Fibroblast of skin of back (primary cell): ENCODE data around the gene GNMT.
"Not testable (repeated sequence)": the region's sequence is repeated elsewhere in the genome, so short reads cannot be mapped to it uniquely, and the experiment has no call there.

Source experiments
- DNase-seq: peaks from one replicate; pipeline ENCODE4 v3.0.0-alpha.2; 2013

Gene GNMT

DNA sequence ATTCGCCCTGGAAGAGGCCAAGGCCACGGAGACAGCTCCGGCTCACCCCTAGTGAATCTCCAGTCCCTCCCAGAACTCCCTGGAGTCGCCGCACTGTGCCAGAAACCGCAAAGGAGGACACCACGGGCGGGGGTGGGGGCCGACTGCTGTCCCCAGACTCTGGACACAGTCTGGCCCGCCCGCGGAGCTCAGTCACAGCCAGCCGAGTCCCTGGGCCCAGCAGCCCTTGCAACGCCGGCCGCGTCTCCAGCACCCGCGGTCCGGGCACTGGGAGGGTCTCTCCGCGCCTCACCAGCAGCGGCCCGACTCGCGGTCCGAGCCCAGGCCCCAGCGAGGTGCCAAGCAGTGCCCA, 17.9 kb downstream of the GNMT start:
- peak; percentile 51 for DNase-seq

DNA sequence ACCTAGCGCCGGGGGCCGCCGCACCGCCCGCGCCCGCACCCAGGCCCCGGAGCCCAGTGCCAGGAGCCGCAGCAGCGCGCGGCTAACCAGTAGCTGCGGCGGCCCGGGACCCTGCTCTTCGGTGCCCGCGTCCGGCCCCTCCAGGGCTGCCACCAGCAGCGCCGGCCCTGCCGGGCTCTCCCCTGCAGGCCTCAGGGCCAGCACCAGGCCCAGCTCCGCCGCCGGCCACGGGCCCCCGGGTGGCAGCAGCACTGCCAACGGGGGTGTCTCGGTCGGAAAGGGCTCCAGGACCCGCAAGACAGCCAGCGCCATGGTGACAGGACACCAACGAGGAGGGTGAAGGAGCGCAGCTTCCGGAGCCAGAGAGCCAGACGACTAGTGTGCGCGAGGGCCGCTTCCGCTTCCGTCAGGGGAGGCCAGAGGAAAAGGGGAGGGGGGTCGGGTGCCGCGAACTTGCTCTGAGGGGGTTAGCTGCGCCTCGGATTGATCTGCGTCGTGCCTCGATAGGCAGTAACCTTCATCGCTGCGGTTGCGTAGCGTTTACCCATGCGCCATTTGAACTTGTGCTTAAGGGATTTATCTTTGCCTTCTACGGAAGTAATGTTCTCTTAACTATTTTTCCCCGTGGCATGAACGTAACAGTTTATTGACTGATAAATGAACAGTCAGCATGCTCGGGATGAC, 18.4 kb downstream of the GNMT start, which contains the start of gene PEX6:
PEX6 (minus strand) TSS at position 343 of the 684 bp plus-strand sequence; CDS start at position 312, 31 bp downstream.
- DNase-seq: peak; percentile 90

DNA sequence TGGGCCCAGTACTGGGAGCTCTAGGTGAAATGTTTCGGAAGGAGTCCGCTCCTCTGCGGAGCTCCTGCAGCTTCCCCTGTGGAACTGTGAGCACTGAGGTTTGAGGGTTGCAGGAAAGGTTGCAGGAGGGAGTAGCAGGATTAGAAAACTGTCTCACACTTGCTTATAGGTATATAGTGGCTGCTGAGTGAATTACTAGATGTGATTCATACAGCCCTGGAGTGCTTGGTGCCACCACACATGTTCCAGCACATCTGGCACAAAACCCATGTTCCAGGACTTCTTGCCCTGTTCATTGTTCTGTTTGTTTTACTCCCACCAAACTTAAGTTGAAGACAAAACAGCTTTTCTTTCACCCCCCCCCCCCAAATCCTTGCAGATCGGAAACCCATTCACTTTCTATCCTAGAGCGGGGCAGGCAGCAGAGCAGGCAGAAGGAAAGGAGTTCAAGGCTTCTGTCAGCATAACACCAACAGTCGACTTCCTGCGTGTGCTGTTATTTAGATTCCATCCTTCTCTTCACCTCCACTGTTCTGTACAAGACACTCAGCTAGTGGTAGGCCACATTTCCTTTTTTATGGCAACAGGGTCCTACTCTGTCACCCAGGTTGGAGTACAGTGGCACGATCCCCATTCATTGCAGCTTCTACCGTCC, 19.1 kb downstream of the GNMT start:
- DNase-seq: peak; percentile 23

DNA sequence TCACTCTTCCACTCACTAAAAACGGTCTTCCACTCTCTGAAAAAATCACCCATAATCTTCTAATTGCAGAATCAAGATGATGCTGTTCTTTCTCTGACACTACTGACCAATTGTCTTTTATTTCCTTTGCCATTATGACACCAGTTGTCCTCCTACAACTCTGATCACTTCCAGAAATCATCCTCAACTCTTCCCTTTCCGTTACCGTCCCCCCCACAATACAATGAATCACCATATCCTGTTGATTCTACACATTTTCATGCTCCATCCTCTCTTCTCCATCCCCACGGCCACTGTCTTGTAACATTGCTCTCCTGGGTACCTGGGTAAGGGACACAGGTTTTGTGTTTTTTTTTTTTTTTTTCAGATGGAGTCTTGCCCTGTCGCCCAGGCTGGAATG, 21.3 kb downstream of the GNMT start:
- no peak for DNase-seq

DNA sequence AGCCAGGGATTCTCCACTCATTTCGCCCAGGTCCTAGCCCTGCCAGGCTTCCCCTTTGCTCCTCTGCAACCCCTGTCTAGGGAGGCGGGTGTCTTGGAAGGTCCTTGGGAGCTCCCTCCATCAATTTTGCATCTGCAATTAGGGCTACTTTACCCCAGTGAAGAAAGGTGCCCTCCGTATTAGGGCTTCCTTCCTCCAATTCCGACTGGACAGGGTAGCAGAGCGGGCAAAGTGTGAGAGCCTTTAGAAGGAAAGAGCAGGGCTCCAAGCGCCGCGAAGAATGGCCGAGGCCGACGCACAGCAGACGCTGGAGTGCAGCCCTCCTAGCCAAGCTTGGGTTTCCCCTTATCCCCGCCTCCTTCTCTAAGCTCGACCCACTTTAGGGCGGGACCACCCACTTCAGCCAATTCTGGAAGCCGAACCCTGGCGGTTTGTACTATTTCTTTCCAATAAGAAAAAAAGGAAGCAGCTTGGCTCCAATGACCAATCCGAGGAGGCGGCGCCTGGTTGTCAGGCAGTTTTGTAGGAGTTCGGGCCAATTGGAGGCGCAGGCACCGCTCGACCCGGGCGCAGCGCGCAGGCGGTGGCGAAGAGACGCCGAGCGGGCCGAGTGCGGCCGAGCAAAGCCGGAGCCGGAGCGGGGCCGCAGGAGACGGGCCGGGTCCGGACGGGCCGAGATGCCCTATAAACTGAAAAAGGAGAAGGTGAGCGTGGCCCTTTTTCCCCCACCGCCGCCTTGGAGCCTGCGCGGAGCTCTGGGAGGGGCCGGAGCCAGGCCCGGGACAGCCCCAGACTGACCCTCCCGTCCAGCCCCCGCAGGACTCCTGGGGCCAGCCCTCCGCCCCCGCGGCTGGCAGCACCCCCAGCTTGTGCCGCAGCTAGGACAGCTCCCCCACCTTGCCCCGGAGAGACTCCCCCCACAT, 23.7 kb downstream of the GNMT start, which contains the start of gene PPP2R5D:
PPP2R5D (plus strand) TSS at position 570 of the 923 bp plus-strand sequence; CDS start at position 678, 108 bp downstream.
- peak; percentile 99 for DNase-seq

DNA sequence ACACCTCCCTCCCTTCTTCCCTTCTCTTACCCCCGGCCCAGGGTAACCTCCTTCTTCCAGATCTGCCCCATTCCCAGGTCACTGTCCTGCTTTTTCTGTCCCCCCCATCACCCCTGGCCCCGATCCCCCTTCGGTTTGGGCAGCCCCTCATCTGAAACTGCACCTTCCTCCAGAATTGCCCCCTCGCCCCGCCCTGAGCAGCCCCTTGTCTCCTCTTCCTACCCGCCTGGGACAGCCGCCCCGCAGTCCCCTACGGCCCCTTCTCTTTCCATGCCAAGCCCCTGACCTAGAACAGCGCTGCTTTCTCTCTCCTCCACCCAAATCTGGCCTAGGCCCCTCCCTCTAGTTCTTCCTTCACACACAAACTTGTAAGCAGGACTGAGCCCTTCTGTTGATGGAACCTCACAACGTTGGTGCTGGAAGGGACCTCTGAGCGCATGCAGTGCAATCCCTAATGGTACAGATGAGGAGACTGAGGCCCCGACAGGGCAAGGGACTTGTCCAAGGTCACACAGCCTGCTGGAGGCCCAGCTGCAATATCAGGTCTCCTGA, 24.4 kb downstream of the GNMT start:
- no peak for DNase-seq

DNA sequence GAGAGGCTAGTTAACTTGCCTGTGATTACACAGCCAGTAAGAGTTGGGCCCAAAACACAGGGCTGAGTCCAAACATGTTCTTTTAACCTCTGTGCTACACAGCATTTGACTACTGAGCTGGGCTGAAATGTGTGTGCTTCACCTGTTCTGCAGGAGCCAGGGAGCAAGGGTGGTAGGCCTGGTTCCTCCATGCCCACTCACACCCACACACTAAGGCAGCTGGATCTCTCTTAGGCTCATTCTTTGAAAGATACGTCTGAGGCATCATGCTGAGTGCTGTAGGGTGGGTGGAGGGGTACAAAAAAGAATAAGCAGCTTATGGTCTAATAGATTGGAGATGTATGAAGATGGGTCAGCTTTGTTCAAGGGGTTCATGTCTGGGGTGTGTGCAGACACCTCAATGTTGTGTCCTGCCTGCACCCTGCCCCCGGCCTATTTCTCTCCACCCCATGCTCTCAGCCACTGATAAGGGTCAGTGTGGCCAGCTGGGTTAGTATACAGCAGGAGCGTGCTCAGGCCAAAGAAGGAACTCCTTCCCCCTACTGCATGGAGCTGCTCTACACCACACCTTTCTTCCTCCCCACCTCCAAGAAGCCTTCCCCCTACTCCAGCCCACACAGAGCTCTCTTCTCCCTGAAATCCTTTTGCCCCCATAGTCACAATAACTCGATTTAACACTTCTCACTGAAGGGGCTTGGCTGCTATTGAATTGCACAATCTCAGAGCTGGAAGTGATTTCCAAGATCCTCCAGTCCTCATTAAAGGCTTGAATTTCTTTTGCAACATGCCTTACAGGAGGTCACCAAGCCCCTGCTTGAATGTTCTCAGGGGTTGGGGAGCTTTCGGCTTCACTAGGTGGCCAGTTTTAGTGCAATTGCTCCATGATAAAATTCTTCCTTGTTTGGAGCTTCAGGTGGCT, 27.2 kb downstream of the GNMT start:
- DNase-seq: no peak

DNA sequence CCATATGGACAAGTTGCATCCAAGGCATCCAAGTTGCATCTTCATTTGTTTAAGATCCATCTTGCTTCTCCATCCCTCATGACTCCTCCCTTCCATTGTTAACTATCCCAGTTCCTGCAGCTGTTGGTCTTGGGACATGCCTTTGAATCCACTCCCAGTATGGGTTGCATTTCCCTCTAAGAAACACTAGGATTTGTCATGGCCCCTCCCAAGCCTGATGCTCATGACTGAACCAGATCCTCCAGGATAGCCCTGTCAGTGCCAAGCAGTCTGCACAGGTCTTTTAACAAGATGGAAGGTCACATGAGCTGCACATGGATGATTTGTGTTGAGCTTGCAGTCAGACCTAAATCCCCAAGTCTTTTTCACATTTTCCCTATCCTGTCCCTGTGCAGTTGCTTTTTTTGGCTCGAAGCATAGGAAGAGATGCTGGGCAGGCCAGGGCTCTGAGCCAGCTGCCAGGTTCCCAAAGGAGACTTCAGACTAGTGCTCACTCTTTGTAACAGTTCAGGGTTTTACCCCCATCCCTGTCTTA, 28.0 kb downstream of the GNMT start:
- DNase-seq: no peak

DNA sequence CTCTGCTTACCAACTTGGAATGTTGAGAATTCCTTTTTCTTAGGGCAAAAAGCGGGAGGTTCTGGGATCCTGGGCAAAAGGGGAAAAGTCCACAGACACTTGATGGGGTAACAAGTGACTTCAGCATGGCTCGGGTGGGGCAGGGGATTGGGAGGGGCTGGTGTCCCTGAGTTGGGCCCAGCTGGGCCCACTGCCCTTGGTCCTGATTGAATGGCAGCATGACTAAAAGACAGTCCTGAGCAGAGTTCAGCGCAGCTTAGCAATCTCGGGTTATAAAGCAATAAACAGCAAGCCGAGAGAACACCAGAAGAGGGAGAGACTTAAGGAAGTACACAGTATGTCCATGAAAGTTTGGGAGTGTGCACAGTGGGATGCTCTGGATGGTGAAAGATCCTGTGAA, 29.4 kb downstream of the GNMT start:
- no peak for DNase-seq

DNA sequence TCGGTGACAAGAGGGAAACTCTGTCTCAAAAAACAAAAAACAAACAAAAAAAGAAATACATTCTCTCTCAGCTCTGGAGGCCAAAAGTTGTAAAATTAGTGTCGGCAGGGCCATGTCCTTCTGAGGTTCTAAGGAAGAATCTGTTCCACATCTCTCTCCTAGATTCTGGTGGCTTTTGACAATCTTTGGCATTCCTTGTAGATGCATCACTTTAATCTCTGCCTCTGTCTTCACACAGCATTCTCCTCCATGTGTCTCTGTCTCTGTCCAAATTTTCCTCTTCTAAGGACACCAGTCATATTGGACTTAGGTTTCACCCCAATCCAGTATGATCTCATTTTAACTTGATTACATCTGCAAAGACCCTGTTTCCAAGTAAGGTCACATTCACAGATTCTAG, 32.9 kb downstream of the GNMT start:
- DNase-seq: peak; percentile 17

DNA sequence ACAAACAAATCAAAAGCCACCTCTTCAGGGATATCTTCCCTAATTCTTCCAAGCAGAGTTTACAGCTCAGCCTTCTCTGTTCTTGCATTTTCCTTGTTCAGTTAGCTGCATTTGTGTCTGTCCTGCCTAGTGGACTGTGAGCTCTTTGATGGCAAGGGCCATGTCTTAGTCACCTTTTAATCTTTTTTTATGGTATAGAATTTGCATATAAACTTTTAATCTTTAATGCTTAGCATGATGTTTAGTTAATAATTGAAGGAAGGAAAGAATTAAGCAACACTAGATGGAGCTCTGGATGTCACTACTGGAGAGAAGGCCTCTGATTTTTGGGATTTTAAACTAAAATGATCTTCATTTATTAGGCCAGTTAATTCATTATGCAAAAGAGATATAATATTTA, 36.0 kb downstream of the GNMT start:
- no peak for DNase-seq

DNA sequence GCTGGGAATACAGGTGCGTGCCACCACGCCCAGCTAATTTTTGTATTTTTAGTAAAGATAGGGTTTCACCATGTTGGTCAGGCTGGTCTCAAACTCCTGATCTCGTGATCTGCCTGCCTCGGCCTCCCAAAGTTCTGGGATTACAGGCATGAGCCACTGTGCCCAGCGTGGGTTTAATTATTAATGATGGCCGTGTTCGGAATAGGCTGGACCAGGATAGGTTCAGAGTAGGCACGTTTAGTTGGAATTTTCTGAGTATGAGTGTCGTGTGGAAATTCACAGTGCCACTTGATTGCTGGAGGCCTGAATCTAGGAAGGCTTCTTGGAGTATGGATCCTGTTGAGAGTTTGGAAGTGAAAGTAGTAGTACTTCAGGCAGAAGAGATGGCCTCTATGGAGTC, 37.7 kb downstream of the GNMT start:
- not testable (repeated sequence) for DNase-seq

DNA sequence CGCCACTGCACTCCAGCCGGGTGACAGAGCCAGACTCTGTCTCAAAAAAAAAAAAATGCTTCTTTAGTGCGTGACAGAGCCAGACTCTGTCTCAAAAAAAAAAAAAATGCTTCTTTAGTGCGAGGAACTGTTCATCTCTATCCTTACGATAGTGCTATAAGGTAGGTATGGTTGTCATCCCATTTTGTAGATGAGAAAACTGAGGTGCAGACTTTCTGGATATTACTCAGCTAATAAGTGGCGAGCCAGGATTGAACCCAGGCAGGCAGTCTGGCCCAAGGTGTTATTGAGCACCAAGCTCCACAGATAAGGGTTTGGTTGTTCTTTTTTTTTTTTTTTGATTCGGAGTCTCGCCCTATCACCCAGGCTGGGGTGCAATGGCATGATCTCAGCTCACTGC, 41.3 kb downstream of the GNMT start:
- DNase-seq: no peak

DNA sequence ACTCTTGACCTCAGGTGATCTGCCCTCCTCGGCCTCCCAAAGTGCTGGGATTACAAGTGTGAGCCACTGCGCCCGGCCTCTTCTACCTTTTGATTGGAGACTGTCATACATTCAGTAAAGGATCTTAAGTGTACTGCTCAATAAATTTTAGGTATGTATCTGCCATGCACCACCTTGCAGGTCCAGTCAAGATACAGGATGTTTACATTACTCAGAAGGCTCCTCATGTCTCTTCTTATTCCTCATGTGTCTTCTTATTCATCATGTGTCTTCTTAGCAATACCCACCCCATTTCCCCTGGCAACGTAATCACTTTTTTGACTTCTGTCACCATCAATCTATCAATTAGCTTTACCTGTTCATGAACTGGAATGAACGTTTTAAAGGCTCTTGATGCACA, 45.3 kb downstream of the GNMT start:
- no peak for DNase-seq

DNA sequence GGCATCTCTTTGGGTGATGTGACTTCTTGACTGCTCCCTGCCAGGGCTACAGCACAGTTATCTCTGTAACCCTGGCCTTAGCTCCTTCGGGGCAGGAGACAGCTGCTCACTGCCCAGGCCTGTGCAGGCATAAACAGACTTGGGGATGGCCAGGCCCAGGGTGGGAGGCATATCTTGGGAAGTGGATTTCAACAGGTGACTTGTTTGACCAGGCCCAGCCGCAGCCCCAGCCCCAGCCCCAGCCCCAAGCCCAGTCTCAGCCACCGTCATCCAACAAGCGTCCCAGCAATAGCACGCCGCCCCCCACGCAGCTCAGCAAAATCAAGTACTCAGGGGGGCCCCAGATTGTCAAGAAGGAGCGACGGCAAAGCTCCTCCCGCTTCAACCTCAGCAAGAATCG, 45.7 kb downstream of the GNMT start:
- DNase-seq: no peak

DNA sequence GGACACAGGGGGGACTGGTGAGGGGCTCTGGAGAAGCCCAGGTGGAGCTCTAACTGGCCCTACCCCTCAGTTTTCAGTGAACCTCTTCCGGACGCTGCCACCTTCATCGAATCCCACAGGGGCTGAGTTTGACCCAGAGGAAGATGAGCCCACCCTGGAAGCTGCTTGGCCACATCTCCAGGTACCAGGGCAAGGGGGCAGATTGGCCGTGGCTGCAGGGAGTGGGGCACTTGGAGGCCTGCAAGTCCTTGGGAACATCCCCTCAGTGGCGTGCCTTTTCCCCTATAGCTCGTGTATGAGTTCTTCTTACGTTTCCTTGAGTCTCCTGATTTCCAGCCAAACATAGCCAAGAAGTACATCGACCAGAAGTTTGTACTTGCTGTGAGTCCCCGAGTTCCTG, 46.6 kb downstream of the GNMT start:
- DNase-seq: no peak

DNA sequence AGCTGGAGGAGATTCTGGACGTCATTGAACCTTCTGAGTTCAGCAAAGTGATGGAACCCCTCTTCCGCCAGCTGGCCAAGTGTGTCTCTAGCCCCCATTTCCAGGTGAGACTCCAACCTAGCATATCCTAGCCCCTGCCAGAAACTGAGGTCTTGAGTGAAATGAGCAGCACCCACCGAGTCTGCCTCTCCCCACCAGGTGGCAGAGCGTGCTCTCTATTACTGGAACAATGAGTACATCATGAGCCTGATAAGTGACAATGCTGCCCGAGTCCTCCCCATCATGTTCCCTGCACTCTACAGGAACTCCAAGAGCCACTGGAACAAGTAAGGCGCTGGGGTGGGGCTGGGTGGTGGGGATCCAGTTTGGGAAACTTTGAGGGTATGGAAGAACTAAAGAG, 48.6 kb downstream of the GNMT start:
- DNase-seq: peak; percentile 36

DNA sequence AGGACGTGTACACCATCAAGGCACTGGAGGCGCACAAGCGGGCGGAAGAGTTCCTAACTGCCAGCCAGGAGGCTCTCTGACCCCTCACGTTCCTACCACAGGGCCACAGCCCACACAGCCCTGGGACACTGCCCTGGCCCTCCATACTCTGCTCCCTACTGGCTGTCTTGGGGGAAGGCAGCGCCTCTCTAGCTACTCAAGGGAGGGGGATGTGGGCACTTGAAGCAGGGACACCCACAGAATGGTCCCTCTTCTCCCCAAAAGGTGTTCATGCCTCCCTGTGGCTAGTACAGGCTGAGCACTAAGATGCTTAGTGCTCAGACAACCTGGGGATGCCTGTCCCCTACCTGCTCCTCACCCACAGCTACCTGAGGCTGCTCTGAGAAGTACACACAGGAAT, 50.7 kb downstream of the GNMT start:
- DNase-seq: no peak

DNA sequence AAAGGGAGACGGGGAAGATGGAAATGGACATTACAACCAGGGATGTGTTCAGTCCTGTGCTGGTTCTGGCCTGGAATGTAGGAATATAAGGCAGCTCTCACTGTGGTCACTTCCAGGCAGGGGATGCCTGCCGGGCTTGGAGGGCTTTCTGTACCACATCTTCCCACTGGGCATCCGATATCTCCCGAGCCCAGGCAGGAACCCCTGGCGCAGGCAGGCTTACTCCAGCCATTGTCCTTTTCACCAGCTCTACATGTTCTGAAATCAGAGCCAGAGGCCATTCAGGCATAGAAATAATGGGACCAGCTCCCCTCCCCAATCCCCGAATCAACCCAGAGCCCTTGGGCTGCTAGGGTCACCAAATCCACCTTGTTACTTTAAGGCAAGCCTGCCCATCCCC, 51.8 kb downstream of the GNMT start:
- no peak for DNase-seq

DNA sequence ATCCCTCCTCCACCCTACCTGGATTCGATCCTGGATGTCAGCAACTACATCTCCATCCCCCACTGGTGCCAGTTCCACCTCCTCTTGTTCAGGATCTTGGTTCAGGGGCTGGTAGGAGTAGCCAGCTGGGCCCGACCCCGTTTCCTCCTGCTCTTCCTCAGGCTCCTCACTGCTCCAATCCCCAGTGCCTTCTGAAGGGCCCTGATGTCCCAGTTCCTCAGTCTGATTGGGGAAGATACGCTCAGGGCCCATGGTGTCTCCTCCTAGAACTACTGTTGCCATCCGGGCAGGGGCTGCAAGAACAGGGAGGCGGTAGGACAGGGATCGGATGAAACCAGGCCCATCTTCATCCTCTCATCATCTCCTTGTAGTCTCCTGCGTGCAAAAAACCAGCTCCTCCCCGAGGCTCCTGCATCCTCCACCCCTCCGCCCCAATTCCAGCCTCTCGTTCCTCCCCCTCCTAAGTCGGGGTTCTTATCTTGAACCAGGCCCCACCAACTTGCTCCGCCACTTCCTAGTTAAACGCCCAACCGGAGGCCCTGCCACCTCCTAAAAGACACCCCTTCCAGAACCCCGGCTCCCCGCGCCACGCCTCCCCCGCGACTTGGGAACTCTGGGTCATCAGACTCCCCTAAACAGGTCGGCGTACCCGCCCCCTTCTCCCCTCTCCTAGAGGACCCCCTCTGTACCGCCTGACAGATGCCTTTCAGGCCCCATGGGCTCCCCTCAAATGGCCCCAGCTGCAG, 52.7 kb downstream of the GNMT start:
- peak; percentile 17 for DNase-seq
